ENCODE data around the gene KRTAP10-3.

The KRTAP10-3 gene

DNA sequence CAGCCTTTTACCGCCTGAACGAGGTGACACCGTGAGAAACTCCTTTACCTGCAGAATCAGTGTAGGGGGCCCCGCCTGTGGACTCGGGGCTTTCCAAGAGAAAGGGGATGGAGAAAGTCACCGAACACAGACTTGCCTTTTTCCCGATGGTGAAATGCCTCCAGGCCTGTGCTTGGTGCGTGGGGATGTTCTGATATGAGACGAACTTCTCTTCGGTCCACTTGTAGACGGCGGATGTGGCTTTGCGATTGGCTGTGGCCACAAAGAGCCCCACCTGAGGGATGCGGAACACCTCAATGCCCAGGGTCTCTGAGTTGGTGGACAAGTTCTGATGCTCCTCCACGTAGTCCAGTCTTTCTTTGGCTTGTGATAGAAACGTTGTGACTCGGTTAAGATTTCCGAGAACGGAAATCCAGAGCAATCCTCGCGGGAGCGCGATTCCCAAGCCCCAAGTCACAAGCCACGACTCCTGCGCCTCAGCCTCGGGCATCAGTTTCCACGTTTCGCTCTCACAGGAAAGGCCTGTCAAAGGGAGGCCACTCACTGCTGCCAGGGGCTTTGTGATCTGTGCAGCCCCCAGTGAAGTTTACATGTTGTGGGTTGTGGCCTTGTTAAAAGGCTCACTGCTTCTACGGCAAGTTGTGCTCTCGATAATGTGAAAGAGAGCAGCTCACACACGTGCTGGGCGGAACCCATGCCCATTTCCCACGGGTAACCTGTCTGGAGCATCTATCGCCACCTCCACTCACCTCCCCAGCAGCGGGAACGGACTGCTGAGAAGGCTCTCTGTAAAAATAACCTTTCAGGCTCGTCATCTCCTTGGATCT, 31.2 kb downstream of the KRTAP10-3 start:
- no peak for DNase-seq

DNA sequence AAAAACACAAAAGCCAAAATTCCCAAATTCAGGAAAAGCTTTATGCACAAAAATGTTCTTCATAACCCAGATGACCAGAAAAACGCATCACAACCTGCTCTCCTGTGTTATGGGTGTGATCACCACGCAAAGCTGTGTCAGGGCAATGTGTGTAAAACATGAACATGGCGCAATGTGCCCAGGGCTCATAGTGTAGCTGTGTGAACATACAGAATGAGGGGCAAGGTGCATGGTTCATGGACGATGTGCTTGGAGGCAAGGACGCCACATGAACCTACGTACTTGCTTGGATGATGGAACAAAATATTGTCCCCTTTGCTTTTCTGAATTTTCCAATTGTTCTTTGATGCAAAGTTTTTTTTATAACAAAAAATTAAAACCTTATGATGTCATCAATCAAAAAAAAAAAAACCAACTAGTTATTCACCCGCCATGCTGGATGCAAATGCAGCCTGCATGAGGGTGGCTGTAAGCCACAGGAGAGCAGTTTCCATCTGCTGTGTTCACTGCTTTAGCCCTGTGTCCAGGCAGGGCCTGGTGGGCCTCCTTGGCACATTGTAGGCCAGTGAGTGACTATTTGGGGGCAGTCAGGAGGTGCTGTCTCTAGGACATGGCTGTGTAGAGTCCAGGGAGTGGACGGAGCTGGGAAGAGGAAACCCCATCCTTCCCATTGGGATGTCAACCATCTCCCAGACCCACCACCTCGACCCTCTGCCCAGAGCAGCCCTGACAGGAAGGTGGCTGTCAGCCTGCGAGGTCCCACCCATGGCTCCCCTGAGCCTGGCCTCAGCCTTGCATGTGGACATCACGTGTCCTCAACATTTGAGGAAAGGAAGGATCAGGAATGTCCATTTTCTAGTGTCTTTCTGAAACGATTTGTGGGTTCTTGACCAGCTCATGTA, 32.2 kb downstream of the KRTAP10-3 start:
- no peak for DNase-seq

DNA sequence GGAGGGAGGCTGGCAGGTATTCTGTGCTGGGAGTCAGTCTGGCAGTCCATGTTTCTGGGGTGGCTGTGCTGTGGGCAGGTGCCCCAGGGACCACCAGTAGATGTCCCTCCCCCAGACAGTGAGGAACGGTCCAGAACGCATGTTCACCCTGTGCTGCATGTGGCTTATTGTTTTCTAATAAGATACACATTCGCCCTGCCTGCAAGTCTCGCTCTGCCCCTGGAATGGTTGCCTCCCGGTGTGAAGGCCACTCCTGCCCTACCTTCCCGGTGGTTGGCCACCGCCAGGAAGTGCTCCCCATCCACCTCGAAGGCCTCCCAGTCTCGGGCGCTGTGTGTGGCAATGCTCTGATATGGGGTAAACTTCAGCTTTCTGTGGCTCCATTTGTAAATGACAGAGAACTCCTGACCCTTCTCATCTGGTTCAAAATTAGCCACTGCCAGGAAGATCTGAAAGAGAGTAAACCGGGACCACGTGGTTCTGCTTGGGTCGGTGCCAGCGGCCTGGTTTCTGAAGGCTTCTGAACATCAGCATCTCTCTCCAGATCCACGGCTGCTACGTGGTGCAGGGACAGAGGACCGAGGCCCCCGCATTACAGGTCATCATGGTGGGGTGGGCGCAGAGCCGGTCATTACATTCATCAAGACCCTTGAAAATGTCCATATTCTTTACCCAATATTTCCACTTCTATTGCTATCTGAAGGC, 33.1 kb downstream of the KRTAP10-3 start:
- no peak for DNase-seq

DNA sequence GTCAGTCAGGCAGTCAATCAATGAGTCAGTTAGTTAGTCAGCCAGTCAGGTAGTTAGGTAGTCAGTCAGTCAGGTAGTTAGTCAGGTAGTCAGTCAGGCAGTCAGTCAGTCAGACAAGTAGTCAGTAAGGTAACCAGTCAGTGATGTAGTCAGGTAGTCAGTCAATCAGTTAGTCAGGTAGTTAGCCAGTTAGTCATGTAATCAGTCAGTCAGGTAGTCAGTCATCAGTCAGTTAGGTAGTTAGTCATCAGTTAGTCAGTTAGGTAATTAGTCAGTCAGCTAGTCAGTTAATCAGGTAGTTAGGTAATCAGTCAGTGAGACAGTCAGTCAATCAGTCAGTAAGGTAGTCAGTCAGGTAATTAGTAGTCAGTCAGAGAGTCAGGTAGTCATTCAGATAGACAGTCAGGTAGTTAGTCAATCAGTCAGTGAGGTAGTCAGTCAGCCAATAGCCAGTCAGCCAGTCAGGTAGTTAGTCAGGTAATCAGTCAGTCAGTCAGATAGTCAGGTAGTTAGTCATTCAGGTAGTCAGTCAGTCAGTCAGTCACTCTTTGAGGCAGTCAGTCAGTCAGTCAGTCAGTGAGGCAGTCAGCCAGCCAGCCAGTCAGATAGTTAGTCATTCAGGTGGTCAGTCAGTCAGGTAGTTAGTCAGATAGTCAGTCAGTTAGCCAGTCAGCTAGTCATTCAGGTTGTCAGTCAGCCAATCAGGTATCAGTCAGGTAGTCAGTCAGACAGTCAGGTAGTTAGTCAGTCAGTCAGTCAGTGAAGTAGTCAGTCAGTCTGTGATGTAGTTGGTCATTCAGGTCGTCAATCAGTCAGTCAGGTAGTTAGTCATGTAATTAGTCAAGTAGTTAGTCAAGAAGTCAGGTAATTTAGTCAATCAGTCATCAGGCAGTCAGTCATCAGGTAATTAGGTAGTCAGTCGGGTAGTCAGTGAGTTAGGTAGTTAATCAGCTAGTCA, 33.9 kb downstream of the KRTAP10-3 start:
- DNase-seq: no peak

DNA sequence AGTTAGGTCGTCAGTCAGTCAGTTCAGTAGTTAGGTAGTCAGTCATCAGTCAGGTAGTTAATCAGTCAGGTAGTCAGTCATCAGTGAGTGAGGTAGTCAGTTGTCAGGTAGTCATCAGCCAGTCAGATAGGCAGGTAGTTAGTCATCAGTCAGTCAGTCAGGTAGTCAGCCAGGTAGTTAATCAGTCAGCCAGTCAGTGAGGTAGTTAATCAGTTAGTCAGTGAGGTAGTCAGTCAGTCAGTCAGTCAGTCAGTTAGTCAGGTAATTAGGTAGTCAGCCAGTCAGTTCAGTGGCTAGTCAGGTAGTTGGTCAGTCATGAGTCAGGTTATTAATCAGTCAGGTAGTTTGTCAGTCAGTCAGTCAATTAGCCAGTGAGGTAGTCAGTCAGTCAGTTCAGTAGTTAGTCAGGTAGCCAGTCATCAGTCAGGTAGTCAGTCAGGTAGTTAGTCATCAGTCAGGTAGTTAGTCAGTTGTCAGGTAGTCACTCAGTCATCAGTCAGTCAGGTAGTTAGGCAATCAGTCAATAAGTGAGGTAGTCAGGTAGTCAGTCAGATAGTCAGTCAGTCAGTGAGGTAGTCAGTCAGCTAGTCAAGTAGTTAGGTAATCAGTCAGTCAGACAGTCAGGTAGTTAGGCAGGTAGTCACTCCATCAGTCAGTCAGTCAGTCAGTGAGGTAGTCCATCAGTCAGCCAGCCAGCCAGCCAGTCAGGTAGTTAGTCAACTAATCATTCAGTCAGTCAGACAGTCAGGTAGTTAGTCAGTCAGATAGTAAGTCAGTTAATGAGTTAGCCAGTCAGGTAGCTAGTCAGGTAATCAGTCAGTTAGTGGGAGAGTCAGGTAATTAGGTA, 34.8 kb downstream of the KRTAP10-3 start:
- DNase-seq: no peak

DNA sequence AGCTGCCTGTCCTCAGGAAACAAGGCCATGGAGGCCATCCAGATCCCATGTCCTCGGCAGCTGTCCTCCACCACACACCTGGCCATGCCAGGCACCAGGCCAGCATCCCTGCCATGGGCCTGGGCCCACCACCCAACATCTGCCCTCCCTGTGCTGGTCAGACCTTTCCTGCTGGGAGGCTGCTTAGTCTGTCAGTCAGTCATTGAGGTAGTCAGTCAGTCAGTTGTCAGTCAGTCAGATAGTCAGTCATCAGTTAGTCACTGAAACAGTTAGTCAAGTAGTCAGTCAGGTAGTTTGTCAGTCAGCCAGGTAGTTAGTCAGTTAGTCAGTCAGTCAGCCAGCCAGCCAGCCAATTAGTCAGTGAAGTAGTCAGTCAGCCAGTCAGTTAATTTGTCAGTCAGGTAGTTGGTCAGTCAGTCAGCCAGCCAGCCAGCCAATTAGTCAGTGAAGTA, 35.8 kb downstream of the KRTAP10-3 start:
- DNase-seq: no peak

DNA sequence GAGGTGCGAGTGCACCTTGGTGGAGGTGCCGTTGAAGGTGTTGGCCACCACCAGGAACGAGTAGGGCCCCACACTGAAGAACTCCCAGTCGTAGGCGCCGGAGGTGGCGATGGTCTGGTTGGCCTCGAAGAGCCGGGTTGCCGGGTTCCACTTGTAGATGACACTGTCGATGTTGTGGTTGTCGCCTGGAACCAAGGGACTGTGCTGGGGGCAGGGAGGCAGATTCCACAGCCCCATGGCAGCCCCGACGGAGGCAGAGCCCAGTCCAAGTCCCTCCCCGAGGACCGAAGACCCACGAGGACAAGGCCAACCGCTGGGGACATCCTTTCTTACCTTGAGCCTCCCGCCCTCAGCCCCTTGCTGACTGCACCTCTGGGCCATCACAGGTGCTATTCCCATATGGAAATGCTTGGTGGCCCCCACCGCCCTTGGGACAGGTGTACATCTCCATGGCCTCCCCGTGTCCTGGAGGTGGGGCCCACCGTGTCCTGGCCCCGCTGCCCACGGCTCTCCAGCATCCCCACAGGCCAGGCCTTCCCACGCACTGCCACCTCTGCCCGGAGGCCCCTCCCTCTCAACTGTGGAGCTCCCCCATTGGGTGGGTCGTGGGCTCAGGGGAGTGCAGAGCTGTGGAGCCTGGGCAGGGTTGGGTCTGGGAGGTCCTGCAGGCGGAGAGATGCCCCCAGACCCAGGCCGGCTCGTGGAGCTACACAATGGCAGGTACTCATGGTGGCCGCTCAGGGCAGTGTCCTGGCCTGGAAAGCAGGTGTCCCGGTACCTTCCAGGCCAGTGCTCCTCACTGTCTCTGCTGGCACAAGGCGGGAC, 36.5 kb downstream of the KRTAP10-3 start:
- DNase-seq: no peak

DNA sequence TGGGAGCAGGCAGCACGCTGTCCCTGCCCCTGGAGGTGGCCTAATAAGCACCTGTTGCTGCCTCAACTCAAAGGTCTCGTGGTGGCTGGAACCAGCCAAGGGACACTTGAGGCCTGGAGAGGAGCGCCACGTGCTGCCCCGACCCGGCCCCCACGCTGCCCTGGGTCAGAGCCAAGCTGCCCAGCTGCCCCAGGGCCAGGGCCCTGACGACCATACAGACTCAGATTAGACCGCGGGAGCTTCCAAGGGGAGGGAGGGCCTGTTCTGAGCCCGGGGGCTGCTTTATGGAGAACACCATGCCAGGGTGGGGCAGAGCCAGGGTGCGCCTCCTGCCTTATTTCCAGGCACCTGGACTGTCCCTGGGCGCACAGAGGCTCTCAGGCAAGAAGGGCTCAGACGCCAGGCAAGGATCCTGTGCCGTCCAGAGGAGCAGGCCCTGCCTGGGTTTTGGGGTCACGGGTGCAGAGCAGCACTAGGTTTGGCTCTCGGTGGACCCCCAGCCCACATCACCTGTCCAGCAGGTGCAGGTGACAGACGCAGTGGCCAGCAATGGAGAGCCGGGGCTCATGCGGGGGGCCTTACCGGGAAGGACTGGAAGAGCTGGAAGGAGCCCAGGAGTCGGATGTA, 37.2 kb downstream of the KRTAP10-3 start:
- DNase-seq: no peak

DNA sequence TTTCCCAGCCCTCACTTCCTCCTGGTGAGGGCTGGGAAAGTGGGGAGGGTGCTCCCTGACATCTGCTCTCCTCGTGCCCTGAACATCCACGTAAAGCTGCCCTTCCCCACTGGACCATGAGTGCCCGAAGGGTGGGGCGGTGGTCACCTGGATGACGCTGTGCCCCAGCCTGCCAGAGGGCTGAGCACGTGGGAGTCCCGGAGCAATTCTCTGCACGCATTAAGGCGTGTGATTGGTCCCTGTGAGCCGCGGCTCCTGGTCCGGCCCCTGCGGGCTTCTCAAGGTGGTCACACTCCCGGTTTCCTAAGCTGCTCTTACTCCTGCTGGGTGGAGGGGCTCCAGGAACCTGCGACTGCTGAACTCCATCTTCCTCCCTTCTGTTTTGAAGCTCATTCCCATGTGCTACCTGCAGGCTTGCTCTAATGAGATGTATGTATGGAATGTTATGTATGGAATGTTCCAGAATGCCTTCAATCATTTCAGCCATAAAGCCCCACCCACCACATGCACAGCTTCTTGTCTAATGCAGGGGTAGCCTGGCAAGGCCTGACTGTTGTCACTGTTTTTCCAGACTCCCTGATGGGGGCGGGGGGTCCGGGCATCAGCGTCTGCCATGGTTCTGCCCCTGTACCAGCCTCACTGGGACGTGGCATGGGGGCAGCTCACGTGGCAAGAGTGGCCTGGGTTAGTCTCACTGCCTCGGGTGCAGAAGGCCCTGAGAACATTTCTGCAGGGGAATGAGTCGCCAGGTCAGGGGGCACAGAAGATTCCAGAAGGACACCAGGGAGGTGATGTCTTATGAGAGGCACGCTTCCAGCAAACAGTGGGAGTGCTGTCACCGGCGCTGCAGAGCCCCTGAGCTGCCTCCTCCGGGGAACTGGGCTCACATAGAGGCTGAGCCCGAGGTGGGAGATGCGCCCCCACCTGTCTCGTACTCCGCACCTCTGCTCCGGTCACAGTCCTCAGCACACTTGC, 38.0 kb downstream of the KRTAP10-3 start:
- no peak for DNase-seq

DNA sequence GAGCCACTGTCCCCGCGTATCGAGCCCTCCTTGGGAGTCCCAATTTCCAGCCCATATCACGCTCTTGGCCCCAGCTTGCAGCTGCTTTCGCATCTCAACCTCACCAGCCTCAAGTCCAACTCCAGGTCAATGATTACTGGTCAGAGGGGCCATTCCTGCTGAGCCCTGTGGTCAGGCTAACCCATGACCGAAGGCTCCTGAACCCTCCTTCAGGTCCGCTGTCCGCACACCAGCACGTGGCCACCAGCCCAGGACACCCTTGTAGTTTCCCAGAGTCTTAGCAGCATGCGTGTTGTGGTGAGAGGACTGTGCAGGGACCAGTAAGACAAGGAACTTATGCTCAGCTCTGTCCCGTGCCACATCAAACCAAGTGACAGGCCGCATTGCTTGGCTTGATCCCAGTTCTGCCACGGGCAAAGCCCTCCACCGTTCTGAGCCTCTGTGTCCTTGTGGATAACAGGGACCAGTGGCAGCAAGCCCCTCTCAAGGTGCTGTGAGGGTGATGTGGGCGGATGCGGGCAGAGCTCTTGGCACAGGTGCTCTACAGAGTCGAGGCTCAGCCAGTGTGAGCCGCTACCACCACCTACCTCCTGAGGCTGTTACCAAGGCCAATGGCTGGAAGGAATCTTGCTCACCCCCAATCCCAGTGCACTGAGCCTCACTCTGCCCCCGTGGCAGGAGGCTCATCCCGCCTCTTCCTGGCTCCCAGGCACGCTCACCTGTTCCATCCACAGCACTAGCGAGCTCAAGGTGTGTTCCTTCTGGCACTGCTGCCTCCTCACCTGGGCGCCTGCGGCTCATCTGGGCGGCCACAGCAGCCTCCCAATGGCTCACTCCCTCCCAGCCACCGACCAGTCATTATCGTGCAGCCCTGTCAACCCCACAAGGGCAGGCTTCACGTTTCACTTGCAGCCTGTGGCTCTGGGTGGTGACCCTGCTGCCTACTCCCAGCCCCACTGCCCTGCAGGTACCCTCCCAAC, 39.0 kb downstream of the KRTAP10-3 start:
- DNase-seq: no peak

DNA sequence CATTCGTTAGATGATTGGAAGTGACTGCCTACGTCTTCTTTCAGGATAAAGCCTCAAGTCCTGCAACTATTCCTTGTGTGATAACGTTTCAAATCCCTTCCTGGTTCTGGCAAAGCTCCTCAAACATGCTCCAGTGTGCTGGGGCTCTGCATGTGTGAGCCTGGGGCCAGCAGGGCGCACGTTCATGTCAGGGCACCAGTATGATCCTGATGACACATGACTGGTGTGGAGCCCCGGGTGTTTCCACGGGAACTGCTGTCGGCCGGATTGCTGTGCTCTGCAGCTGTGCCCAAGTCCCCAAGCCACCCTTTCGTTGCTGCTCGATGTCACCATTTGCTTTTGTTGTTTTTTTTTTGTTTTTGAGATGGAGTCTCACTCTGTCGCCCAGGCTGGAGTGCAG, 39.9 kb downstream of the KRTAP10-3 start:
- no peak for DNase-seq

DNA sequence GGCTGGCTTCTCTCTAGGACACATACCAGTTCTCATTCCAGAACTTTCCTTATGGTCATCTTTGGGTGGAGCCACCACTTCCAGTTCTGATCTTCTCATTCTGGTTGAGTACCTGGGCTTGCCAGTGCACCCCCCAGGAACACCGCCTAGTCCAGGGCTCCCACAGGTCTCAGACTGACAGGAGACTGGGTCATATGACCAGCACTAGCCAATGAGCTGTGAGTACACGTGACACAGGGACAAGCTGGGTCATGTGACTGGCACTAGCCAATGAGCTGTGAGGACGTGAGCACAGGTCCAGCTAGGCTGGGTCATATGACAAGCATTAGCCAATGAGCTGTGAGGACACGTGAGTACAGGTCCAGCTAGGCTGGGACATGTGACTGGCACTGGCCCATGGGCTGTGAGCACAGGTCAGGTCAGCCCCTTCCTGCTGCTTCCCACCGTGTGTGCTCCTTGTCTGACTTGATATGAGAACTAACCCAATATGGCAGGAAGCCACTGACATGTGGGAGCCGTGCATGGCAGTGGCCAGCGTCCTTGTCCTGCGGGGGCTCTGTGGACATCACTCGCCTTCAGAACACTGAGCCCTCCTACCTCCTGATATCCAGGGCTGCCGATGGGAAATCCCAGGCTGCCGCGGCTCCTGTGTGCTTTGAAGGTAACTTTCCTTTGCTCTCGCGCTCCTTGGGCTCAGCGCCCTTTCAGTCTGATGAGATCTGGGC, 41.3 kb downstream of the KRTAP10-3 start:
- no peak for DNase-seq

DNA sequence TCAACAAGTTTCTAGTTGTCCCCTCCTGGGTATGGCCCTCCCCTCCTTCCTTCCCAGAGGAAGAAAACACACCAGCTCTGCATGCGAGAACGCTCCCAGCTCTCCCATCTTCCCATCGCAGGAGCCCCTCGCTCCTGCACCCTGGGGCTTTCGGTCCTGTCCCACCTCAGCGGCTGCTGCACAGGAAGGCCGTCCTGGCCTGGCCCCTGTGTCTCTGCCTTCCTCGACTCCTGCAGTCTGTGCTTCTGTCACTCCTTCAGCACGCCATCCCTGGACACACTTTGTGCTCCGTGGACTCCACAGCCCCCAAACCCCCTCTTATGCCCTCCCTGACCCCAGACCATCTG, 41.8 kb downstream of the KRTAP10-3 start:
- no peak for DNase-seq

DNA sequence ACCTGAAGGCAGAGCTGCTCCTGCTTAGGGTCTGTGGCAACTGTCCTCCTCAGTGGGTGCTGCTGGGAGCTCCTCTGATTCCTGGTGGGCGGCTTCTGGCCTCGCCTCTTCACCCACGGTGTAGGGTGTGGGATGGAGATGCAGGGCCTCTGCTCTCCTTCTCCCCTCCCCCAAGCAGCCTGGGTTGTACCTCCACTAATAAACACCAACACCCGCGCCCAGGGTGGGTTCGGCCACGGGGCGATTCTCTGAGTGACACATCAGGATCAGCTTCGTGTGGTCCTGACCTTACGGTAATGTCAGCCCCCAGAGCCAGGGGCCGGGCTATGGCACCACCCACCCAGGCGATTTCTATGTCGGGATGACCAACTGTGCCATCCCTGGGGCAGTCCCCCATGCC, 42.3 kb downstream of the KRTAP10-3 start:
- no peak for DNase-seq

DNA sequence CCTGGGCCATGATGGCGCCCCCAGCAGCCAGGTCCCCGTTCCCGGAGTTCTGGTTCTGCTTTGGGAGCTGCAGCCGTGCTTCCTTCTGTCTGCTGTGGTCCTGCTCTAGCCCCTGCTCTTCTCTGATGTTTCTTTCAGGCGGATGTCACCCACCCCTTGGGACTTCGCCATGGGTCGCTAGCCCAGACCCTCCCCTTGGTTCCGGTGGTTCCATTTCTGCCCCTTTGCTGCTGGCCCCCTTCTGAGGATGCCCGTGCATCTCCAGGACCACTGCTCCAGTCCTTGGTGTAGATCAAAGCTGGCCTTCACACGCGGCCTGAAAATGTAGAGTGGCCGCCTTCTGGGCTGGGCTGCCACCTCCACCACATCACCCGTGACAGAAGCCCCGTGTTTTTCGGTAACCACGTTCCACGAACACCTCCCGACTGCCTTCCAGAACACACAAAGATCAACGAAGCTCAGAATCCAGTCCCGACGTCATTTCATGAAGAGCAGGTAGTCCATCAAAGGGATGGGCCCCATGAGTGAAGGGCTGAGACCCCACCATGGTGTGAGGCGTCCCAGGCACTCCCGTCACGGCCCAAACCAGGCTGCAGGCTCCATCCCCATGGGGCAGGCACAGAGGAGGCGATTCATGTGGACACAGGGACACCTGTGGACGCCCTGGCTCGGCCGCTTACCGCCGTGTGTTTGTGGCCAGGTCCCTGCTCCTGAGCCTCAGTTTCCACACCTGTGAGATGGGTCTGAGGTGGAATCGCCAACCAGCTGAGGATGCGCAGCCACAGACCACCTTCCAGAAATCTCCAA, 43.0 kb downstream of the KRTAP10-3 start:
- no peak for DNase-seq

Measured in activated CD4-positive, CD25-positive, alpha-beta regulatory T cell (primary cell).